ENCODE data around the gene DMAC2L. TPM values are rescaled to one million over a fixed set of nuclear protein-coding genes. Genes with fewer than 3 reads are reported as not detected.
A peak's percentile ranks its signal among the peaks of the same experiment; 100 is the strongest.

The DMAC2L gene, protein sequence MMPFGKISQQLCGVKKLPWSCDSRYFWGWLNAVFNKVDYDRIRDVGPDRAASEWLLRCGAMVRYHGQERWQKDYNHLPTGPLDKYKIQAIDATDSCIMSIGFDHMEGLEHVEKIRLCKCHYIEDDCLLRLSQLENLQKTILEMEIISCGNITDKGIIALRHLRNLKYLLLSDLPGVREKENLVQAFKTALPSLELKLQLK
- polyA plus RNA-seq (2012; rRNA removed): 20.3 and 22.7 TPM in 2 replicates
- polyA plus RNA-seq (2012; cell fraction: cytosol; rRNA removed): 18.4 and 21.9 TPM in 2 replicates
- polyA plus RNA-seq (2012; cell fraction: nucleus; rRNA removed): 12.5 and 21.6 TPM in 2 replicates

DNA sequence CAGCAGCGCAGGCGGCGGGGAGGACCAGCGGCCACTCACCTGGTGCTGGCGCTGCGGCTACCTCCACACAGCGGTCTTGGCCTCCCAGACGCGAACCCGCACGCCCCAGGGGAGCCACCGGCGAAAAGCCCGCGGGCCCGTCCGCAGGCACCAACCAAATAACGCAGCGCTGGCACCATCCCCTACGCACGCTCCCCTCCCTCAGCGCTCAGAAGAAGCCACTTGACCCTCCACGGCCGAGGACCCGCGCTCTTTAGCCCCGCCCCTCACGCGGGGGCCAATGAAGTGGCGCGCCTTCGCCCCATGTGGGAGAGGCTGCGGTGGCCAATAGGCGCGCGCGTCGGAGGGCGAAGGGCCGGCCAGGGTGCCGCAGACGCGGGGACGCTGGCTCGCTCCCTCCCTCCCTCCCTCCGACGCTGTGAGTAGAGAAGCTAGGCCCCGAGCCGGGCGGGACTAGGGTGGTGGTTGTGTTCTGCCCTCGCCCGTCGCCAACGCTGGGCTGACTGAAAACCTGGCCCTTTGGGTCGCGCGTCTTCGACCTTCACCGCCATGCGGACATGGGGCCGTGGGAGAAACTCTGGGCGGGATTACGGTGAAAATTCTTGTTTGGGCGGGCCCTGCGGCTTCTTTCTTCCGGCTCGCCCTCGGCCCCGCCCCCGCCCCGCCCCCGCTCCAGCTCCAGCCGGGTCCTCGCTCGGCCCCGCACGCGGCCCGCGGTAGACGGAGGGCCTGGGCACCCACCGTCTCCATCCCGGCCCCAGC lies at the start of gene DMAC2L, which contains the start of gene L2HGDH:
TSS of gene DMAC2L (plus strand) at position 353 of the 762 bp plus-strand sequence. CDS start 9,164 bp downstream, outside the sequence.
TSS of gene L2HGDH (minus strand) at position 258 of the 762 bp plus-strand sequence. CDS start at position 179, 79 bp downstream.
- ChIA-PET CTCF (interaction anchor here (0.5 to 3.8 kb wide), 12 partner anchors 9 to 1078 kb away, joined by 3 to 25 read pairs (median 4); partner anchors contain the start of gene MAP4K5), POLR2A (interaction anchor here (0.6 to 2.0 kb wide), 9 partner anchors 9 to 249 kb away, joined by 3 to 7 read pairs (median 4); partner anchors contain the start of genes ATL1, CDKL1, MAP4K5 and VCPKMT)
- peak within 1 kb of the TSS; percentile 91 for H3K4me2 ChIP-seq
- peak; percentile 98 for DNase-seq
- H2AFZ ChIP-seq (ENCODE audit: low read depth): peak within 1 kb of the TSS; percentile 94
- H3K9me3 ChIP-seq: no peaks in the 10 kb centered on the region
- WGBS (ENCODE audit: low lambda C conversion rate): 0% methylated on average over 23 of the region's 83 CpGs
- H4K20me1 ChIP-seq (ENCODE audit: insufficient read depth): no peaks in the 10 kb centered on the region
- H3F3A ChIP-seq (replicated peaks; ENCODE audit: insufficient read depth): peaks cover 2% of the 10 kb centered on the region
- H3K36me3 ChIP-seq (replicated peaks in 1 of 2; ENCODE audit: control insufficient read depth in 1 of 2, insufficient read depth in 2 of 2, low read length in 1 of 2): peaks cover 0 to 17% of the 10 kb centered on the region in 2 experiments
- peaks cover 6 to 7% of the 10 kb centered on the region in 2 experiments; a peak in 2 of 4 replicates for H3K4me1 ChIP-seq (ENCODE audit: control insufficient read depth in 1 of 2, insufficient read depth in 2 of 2, low read depth in 1 of 2, low read length in 1 of 2)
- peak within 1 kb of the TSS; percentile 88 to 89 for H3K27ac ChIP-seq (ENCODE audit: low read depth in 2 of 2, low read length in 1 of 2)
- peak within 1 kb of the TSS; percentile 78 for H3K9ac ChIP-seq
- H3K27me3 ChIP-seq (ENCODE audit: insufficient read depth): no peaks in the 10 kb centered on the region
- peaks cover 3% of the 10 kb centered on the region; the same call in 1 of the 2 replicates for H3K9me2 ChIP-seq
- TF ChIP-seq, protein P1, sequence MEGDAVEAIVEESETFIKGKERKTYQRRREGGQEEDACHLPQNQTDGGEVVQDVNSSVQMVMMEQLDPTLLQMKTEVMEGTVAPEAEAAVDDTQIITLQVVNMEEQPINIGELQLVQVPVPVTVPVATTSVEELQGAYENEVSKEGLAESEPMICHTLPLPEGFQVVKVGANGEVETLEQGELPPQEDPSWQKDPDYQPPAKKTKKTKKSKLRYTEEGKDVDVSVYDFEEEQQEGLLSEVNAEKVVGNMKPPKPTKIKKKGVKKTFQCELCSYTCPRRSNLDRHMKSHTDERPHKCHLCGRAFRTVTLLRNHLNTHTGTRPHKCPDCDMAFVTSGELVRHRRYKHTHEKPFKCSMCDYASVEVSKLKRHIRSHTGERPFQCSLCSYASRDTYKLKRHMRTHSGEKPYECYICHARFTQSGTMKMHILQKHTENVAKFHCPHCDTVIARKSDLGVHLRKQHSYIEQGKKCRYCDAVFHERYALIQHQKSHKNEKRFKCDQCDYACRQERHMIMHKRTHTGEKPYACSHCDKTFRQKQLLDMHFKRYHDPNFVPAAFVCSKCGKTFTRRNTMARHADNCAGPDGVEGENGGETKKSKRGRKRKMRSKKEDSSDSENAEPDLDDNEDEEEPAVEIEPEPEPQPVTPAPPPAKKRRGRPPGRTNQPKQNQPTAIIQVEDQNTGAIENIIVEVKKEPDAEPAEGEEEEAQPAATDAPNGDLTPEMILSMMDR (IDR thresholded peaks at IDR 0.05): 0 out of 2 replicates have a peak, but pooled peaks have one; percentile 4
- peak; percentile 65; the same call in 1 of the 2 replicates for TF ChIP-seq ELF1 (IDR thresholded peaks at IDR 0.05)
- no peak for TF ChIP-seq SMC3 (IDR thresholded peaks at IDR 0.05; ENCODE audit: low read depth, low read length)
- peak; percentile 81 for TF ChIP-seq POLR2AphosphoS5 (IDR thresholded peaks at IDR 0.05; ENCODE audit: low read depth, low read length)
- TF ChIP-seq FOXJ3 (CRISPR knock-in tag; IDR thresholded peaks at IDR 0.05): no peak
- peak; percentile 17; the same call in 1 of the 2 replicates for TF ChIP-seq SIN3A (IDR thresholded peaks at IDR 0.05; ENCODE audit: borderline replicate concordance, low read depth, low read length)
- TF ChIP-seq GABPA (IDR thresholded peaks at IDR 0.05; ENCODE audit: low read depth): peak; percentile 41; the same call in 1 of the 2 replicates
- peak; percentile 98 for TF ChIP-seq MAX (IDR thresholded peaks at IDR 0.05; ENCODE audit: low read depth)
- no peak for TF ChIP-seq GATA2 (CRISPR knock-in tag; IDR thresholded peaks at IDR 0.05)
- TF ChIP-seq, protein P2, sequence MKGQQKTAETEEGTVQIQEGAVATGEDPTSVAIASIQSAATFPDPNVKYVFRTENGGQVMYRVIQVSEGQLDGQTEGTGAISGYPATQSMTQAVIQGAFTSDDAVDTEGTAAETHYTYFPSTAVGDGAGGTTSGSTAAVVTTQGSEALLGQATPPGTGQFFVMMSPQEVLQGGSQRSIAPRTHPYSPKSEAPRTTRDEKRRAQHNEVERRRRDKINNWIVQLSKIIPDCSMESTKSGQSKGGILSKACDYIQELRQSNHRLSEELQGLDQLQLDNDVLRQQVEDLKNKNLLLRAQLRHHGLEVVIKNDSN (IDR thresholded peaks at IDR 0.05; ENCODE audit: borderline replicate concordance, low read depth): peak; percentile 84
- TF ChIP-seq TAF1 (IDR thresholded peaks at IDR 0.05; ENCODE audit: borderline replicate concordance, low read depth, low read length): no peak; the same call in none of the 2 replicates
- TF ChIP-seq USF2 (IDR thresholded peaks at IDR 0.05; ENCODE audit: borderline replicate concordance, low read depth, low read length): peak; percentile 40; the same call in 1 of the 2 replicates
- TF ChIP-seq MXI1 (IDR thresholded peaks at IDR 0.05; ENCODE audit: low read depth, low read length): 0 out of 2 replicates have a peak, but pooled peaks have one; percentile 61
- no peak for TF ChIP-seq MEF2A (IDR thresholded peaks at IDR 0.05; ENCODE audit: borderline replicate concordance, low read depth)
- TF ChIP-seq NRF1 (IDR thresholded peaks at IDR 0.05; ENCODE audit: low read depth, low read length): 0 out of 2 replicates have a peak, but pooled peaks have one; percentile 20
- peaks cover 52% of the 10 kb centered on the region for H3K79me2 ChIP-seq (ENCODE audit: insufficient read depth)
- H3K4me3 ChIP-seq (ENCODE audit: low read depth in 2 of 2, low read length in 1 of 2): peak within 1 kb of the TSS; percentile 64 to 69

Measured in SK-N-SH (cell line).